Activated CD4-positive, CD25-positive, alpha-beta regulatory T cell treated with anti-CD3 and anti-CD28 coated beads, Interleukin-2, amount 50 U/mL, for 16 hours (primary cell): ENCODE data around the gene ELF1.
"Not testable (repeated sequence)": the region's sequence is repeated elsewhere in the genome, so short reads cannot be mapped to it uniquely, and the experiment has no call there.

Experiments
- DNase-seq: peaks from one replicate; pipeline ENCODE4 v3.0.0-alpha.2; 2020; ENCODE audit warnings: low read depth, low spot score

Gene ELF1

DNA sequence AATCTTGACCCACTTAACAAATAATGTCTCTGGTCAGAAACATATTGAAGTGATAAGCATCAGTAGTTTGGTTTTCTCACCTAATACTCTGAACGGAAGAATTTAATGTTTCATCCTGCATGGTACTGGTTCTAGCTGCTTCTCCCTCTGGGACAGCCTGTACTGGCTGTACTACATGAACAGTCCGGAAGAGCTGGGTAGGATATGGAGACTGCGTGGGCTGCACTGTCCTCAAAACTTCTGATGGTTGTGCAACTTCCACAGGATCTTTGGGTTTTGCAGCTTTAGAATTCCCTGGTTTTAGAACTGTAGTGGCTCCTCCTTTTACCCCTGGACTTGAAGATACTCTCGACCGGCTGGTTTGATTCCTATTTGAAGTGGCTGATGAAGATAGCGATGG lies 78.3 kb downstream of the ELF1 start:
- DNase-seq, result no peak

DNA sequence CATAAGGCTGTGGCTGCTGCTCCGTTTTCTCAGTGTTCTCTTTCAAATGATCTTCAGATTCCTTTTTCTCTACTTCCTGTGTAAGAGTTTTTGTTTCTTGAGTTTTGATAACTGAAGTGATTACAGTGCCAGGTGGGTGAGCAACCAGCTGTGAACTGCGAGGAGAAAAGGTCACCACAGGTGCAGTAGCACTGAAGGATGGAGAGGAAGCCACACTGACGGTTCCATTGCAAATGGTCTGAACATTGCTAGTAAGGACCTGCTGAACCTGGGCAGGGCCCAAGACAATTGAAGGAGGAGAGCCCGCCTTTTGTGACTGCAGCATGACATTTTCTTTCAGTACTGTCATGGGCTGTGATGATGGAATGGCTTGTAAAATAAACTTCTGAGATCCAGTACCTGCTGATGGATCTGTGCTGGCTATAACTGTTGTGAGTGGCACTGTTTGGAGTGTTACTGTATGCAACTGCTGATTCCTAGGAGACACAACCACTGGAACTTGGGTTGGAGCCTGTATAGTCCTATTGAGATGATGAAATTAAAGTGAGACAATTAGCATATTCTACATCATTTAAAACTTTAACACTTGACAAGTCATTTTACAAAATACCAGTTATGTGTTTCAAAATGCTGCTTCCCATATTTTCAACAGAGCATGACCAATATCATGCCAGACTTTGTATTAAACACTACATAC lies 85.5 kb downstream of the ELF1 start:
- DNase-seq, result no peak

DNA sequence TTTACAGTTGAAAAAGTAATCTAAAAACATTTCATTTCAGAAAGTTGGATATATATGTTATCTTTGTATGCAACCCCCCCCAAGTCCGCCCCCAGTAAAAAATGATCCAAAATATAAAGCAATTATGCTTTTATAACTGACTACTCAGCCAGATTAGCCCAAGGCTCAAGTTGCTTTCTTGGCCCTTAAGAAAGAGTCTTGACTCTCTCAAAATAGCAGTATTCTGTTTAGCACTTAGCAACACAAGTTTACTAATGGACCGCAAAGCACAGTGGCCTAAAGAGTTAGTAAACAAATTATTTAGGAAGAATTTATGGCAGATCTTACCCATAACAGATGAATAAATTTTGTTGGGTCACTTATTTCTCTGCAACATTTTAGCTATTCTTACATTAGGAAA lies 86.9 kb downstream of the ELF1 start:
- no peak for DNase-seq

DNA sequence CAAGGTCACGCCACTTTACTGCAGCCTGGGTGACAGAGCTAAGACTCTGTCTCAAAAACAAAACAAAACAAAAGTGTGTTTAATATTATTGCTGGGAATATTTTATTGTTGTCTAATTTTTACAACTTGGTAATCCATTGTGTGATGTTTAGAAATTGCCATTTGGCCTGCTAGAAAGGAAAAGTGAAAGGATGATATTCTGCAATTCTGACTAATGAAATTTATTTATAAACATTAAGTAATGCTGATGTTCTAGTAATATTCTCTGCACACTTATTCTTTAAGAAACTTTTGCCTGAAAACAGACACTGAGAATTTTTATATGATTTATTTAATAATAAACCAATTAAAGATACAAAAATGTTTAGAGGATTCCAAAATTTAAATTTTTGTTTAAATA lies 87.4 kb downstream of the ELF1 start:
- no peak for DNase-seq

DNA sequence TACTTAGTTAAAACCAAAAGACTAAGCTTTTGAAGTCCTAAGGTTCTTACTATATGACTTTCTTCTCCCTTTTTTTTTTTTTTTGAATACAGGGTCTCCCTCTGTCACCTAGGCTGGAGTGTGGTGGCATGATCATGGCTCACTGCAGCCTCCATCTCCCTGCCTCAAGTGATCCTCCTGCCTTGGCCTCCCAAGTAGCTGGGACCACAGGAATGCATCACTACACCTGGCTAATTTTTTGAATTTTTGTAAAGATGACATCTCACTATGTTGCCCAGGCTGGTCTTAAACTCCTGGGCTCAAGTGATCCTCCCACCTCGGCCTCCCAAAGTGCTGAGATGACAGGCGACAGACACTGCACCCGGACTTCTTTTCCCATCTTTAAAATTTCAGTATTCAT lies 89.2 kb downstream of the ELF1 start:
- DNase-seq, result not testable (repeated sequence)

DNA sequence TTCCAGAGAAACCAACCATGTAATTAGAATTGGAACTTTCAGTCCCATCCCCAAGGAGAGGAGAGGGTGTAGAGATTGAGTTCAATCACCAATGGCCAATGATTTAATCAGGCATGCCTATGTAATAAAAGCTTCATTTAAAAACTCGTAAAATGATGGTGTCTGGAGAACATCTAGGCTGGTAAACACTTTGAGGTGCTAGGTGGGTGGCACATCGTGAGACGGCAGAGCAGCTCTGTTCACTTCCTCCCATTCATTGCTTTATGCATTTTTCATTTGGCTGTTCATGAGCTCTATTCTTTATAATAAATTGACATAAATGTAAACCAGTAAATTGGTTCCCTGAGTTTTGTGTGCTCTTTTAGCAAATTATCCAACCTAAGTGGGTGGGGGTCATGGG lies 90.1 kb downstream of the ELF1 start:
- DNase-seq, result no peak

DNA sequence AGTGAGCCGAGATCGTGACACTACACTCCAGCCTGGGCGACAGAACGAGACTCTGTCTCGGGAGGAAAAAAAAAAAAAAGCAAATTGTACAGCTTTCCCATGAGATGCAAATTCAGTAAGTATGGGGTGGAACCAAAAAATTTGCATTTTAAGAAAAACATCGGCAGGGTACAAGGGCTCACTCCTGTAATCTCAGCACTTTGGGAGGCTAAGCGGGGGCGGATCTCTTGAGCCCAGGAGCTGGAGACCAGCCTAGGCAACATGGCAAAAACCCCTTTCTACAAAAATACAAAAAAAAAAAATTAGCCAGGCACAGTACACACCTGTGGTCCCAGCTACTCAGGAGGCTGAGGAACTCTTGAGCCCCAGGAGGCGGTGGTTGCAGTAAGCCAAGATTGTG lies 91.2 kb downstream of the ELF1 start:
- DNase-seq, result no peak

DNA sequence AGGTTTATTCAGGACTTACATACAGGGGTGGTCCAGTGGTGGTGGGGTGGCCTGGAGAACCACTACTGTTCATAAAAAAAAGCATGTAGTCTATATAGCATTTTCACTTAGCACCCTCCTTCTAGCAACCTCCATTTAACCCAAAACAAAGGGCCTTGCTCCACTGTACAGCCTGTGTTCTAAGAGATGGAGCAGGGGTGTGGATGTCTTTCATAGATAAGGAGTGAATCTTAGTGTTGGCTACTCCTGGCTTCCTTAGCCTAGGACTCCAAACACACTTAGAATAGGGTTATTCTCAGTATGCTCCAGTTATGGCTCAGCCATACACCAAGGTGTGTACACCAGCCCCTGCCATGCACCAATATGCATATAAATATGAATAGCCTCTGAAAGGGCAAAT lies 95.2 kb downstream of the ELF1 start:
- no peak for DNase-seq

DNA sequence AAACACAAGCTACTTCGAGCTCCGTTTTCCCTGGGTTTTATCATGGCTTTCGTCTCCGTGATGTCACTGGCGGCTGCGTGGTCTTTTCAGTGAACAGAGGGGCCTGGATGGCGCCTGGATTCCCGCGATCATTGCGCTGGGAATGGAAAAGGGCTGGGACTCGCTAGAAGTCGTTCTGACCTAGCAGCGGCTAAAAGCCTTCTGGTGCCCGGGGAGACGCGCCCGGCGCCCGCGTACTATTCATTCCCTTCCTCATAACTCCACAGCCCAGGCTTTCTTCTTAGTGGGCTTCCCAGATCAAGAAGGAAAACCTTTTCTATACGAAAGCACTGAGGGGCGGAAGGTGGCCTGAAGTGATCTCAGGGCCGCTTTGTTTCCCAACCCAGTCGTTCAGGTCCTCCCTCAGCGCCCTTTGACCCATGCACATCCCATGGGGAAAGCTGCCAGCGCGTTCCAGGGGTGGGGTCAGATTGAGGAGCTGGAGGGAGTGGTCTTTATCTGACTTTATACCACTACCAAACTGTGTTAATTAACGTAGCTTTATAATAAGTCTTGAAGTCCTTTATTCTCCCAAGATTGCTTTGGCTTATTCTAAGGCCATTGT lies 96.6 kb downstream of the ELF1 start:
- DNase-seq, result no peak

DNA sequence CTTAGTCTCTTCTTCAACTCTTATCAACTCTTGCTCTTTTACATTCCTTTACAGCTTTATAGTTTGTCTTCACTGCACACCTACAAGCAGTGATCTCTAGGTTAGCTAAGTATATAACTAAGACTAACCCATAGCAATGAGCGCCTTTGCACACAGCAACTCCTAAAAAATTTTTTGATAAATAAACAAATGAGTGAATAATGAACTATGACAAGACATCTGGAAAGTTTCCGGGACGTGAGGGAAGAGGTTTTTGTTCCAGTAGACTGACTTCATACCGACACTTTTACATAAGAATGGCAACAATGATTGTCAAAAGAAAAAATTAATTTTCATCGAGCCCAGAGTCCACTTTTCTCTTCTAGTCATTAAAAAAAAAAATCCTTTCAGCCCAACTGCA lies 98.3 kb downstream of the ELF1 start:
- DNase-seq, result no peak

DNA sequence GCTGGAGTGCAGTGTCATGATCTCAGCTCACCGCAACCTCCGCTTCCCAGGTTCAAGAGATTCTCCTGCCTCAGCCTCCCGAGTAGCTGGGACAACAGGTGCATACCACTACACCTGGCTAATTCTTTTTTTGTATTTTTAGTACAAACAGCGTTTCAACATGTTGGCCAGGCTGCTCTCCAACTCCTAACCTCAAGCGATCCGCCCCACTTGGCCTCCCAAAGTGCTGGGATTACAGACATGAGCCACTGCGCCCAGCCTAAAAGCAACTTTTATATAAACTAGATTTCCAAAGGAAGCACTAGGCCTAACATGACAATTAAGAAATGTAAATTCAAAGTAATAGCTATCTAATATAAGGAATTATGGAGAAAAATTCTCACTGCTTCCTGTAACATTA lies 99.2 kb downstream of the ELF1 start:
- not testable (repeated sequence) for DNase-seq

DNA sequence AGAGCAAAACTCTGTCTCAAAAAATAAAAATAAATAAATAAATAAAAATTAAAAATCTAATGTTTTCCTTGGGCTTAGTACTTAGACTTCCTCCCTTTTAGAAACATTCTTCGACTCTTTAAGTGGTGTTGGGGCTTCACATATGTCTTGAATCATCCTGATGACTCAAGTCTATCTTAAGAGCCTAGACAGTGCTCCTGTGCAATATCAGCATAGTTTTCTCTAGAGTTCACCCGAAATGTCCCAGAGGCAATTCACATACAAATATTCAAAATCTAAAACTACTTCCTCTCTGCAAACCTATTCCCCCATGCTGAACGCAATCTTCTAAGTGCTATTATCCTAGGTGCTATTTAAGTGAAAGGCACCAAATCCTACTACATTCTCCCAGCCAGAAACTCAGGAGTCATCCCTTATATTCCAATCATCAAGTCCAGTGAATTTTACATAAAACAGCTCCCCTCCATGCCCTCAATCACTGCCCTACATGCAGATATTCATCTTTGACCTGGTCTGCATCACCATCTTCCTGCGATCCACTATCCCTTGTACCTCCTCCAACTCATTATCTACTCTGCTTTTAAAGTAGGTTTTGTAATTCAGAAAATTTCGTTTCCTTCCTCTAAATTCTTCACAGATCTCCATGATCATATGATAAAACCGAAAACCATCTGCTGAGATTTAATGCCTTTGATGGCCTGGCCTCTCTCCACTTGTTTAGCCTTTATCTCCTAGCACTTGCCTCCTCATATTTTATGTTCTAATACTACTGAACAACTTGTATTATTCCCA lies 102.7 kb downstream of the ELF1 start:
- DNase-seq, result no peak

DNA sequence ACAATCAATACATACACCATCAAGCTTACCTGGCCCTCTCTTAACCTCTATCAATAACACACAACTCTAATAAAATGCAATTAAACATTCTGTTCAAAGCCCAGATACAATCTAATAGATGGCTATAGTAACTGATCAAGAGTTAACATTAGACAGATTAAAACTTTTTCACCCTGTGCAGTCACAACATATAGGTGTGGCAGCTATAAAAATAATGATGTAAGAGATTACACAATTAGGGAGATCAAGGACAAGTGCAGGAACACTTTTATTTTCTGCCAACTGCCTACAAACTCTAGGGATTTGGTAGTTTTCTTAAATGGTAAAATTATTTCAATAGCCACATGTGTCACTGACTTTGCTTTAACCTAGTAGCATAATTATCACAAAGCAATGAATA lies 104.3 kb downstream of the ELF1 start:
- DNase-seq, result not testable (repeated sequence)

DNA sequence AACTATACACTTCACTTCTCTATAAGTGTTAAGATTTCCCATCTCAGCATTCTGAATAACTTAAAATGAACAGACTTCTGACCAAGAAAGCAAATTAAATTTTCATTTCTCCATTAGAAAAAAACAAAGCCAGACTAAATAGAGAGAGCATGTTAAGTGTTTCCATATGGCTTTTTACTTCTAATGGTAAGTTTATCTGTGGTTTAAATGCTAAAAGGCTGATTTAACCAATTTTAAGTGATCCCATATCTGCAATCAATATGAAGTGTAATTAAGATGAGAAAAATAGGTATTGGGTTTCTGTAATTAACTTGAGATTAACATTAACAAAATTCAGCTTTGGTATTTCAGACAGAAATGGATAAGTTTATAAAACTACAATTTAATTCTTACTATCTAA lies 107.8 kb downstream of the ELF1 start:
- DNase-seq, result no peak

DNA sequence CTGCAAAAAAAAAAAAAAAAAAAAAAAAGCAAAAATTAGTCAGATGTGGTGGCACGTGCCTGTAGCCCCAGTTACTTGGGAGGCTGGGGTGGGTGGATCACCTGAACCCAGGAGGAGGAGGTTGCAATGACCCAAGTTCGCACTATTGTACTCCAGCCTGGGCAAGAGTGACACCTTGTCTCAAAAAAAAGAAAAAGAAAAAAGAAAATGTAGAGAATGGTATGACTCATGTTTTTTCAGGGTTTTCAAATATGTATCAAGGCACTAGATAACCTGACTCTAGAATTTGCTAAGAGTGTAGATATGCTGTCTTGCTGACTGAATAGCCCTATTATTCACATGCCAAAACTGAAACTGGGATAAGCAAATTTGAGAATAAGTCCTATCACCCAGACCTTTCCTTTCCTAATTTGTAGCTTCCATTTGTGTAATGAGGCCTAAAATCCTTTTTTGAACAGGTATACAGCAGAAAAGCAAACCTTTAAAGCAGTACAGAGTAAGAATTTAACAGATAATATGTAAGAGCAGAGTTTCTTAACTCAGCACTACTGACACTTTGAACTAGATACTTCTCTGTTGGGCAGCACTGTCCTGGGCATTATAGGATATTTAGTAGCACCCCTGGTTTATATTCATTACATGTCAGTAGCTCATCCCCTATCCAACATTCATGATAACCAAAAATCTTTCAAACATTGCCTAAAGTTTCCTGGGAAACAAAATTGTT lies 108.6 kb downstream of the ELF1 start:
- DNase-seq, result no peak

DNA sequence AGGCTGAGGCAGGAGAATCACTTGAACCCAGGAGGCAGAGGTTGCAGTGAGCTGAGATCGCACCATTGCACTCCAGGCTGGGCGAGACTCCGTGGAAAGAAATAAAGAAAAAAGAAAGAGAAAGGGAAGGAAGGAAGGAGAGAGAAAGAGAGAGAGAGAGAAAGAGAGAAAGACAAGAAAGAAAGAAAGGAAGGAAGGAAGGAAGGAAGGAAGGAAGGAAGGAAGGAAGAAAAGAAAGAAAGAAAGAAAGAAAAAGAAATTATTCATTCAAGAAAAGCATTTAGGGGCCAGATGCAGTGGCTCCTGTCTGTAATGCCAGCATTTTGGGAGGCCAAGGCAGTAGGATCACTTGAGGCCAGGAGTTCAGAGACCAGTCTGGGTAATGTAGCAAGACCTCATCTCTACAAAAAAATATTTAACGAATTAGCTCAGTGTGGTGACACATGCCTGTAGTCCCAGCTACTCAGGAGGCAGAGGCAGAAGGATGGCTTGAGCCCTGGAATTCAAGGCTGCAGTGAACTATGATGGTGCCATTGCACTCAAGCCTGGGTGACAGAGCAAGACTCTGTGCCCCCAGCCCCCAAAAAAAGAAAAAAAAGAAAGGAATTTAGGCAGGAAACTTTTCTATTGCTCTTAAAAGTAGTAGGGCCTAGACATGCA lies 109.4 kb downstream of the ELF1 start:
- DNase-seq, result not testable (repeated sequence)

DNA sequence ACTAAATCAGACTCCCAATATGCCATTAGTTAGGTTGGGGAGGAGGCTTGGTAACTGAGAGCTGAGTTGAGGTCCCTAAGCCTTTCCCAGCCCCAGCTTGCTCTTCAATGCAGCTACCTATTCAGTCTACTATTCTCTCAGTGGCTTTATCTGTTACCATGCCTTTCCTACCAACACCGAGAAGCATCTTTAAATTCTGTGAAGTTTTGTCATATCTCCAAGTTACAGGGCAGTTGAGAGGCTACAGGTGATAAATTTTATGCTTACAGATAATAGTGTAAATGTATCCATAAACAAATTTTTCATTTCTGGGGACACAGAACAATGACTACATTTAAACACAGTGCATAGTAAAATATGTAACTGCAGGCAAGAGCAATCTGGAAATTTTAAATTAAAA lies 110.6 kb downstream of the ELF1 start:
- DNase-seq, result no peak

DNA sequence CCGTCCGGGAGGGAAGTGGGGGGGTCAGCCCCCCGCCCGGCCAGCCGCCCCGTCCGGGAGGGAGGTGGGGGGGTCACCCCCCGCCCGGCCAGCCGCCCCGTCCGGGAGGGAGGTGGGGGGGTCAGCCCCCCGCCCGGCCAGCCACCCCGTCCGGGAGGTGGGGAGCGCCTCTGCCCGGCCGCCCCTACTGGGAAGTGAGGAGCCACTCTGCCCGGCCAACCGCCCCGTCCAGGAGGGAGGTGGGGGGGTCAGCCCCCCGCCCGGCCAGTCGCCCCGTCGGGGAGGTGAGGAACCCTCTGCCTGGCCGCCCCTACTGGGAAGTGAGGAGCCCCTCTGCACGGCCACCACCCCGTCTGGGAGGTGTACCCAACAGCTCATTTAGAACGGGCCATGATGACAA lies 118.1 kb downstream of the ELF1 start:
- DNase-seq, result not testable (repeated sequence)

DNA sequence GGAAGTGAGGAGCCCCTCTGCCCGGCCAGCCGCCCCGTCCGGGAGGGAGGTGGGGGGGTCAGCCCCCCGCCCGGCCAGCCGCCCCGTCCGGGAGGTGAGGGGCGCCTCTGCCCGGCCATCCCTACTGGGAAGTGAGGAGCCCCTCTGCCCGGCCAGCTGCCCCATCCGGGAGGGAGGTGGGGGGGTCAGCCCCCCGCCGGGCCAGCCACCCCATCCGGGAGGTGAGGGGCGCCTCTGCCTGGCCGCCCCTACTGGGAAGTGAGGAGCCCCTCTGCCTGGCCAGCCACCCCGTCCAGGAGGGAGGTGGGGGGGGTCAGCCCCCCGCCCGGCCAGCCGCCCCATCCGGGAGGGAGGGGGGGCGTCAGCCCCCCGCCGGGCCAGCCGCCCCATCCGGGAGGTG lies 118.5 kb downstream of the ELF1 start:
- not testable (repeated sequence) for DNase-seq

DNA sequence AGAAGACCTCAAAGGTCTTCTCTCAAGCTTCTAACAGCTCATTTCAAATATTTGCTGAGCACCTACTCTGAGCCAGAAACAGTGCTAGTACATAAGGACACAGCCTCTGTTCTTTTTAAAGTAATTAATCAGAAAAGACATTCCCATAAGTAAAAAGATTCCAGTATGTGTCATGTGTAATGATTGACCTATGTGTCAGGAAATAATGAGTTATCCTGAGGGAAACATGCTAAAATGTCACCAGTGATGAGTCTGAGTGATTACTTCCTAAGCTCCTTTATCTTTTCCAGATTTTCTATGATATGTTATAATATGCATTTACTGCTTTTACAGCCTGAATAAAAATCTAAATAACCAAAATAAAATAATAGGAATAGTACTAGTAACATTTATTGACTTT lies 122.1 kb downstream of the ELF1 start:
- no peak for DNase-seq
